Right lung (tissue), 5 donors: Measurements from ENCODE around the gene PTPRN2. TPM values are rescaled to one million over a fixed set of nuclear protein-coding genes. Genes with fewer than 3 reads are reported as not detected.
A peak's percentile ranks its signal among the peaks of the same experiment; 100 is the strongest.
"Not testable (repeated sequence)": the region's sequence is repeated elsewhere in the genome, so short reads cannot be mapped to it uniquely, and the experiment has no call there.

ENCODE experiments used
- DNase-seq, 2 donors: peaks; one replicate each; pipeline ENCODE4 v3.0.0-alpha.2; 2013
- polyA plus RNA-seq, 5 donors: library from polyadenylated mRNA; unstranded; fragments of 120-200 nt; gene quantifications; one replicate each; pipeline versions ENCODE4 v1.2.1 to v1.2.3, GENCODE V29; 2013; ENCODE audit warnings: inconsistent platforms in 1 of 5, low replicate concordance in 1 of 5; ENCODE audit not compliant: insufficient read length in 5 of 5, insufficient read depth in 1 of 5

PTPRN2 gene
- polyA plus RNA-seq, 5 donors: 6.2 to 8.1 (median 7.0) TPM

DNA sequence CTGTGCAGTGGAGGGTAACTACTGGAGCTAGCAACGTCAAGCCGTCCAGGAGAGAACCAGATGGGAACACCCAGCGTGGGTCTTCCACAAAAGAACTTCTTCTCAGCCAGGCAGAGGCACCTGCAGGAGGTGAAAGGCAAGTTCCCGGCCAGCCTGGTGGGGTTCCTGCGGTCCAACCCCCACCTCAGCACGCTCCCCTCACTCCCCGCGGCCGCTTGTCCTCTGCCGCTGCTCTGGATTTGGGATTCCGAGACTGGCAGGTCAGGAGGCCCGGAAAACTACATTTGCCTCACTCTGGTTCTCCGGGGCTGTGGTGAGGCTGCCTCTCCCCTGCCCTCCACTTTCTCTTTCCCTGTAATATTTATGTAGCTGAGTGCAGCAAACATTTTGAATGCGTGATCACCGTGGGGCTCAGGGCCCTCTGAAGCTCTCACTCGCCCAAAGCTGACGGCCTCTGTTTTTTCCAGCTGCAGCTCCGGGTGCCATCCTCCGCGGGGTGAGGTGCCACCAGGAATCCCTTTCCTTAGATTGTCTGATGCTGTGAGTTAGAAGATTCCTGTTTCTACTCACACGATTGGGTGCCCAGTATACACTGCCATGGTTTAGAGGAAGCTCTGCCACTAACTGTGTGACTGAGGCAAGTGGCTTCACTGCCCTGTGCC lies 884.0 kb downstream of the PTPRN2 start:
- no peak for DNase-seq

GRCh38 chr7:157703131-157703530 lies 884.5 kb downstream of the PTPRN2 start:
- no peak for DNase-seq

GRCh38 chr7:157702311-157703023 lies 885.2 kb downstream of the PTPRN2 start:
- no peak for DNase-seq

- DNase-seq: not testable (repeated sequence)
Observed at GRCh38 chr7:157701395-157702180, 886.0 kb downstream of the PTPRN2 start.

DNA sequence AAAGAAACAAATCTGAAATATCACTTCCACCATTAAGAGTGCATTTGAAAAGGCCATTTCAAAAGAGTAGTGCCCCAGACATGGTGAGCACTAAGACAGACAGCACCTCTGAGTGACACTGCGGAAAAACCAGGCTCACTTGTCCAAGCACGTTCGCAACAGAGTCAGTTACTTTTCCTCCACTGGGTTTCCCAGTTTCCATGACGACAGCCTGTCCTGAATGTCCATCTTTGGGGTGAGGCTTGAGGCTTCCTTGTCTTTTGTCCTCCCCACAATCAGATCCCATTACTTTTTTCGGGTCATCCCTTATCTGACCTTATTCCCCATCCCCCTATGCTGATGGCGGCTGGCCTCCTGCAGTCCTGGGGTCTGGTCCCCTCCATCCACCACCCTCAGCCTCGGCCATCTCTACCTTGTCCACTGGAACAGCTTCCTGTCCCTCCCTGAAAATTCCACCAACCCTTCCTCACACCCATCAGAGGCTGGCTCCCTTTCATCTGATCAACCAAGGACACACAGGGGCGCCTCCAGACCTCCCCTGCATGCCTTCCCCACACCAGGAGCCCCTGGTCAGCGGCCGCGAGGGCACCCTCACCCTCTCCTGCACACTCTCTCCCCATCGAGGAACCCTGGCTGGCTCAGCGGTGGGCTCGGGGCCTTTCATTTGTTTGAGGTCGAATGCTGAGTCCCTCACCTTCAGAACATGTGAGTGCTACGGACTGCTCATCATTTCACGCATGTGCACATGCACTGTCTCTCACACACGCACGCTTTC lies 887.2 kb downstream of the PTPRN2 start:
- DNase-seq: no peak

- DNase-seq: no peak
Observed at GRCh38 chr7:157699357-157700013, 888.1 kb downstream of the PTPRN2 start.

GRCh38 chr7:157697287-157697686 lies 890.3 kb downstream of the PTPRN2 start:
- DNase-seq: not testable (repeated sequence)

- not testable (repeated sequence) for DNase-seq
Observed at GRCh38 chr7:157695609-157696008, 892.0 kb downstream of the PTPRN2 start.

DNA sequence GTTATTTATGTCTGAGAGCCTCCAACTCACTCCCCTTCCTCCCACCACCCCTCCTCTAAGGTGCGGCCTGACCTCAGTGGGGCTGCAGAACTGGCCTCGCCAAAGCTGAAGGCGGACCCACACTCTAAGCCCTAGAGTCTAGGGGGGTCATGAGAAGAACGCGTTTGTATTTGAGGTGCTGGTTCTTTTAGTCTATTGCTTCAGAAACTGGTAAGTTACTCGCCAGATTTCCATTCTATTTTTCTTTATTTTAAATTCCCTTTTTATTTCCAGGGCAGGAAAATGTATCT lies 893.3 kb downstream of the PTPRN2 start:
- DNase-seq: no peak

GRCh38 chr7:157693521-157694375 lies 893.9 kb downstream of the PTPRN2 start:
- DNase-seq: no peak

DNA sequence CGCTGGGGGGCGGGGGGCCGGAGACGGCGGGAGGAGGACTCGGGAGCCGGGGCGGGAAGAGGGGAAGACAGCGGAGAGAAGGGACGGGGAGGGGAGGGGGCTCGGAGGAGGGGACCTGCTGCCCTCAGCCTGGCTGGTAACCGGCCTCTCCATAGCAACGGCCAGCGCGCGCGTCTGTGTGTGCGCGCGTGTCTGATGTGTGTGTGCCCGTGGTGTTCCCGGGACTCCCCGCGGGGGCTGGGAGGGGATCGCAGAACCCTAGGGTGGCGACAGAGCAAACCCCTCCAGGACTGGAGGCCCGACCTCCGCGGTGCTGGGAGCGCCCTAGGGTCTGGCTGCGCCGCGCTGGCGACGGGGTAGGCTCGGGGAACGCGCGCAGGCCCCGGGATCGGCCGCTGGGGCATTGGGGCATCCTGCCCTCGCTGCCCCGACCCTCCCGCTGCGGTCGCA lies 894.5 kb downstream of the PTPRN2 start:
- DNase-seq: no peak

DNA sequence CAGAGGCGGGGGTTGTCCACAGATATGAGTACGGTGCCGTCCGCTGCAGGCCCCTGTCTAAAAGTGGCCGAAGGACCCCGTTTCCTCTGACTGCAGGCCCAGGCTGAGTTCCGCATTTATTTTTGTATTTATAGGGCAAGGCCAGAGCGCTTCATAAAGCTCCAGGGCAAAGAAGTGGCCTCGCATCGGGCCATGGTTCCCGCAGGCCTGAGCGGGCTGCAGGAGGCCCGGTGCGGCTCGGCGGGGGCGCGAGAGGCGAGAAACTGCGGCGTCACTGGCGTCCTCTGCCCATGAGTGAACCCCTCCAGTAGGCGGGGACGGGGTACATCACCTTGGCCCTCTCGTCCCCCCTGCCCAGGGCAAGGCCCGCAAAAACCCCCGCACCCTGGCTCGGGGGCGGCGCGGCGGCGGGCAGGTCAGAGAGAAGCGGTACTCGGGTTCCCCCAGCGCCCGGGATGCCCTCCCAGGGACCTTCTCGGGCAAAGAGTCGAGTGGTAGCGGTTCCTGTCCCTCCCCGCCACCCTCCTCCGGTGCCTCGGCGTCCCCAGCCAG lies 895.1 kb downstream of the PTPRN2 start:
- DNase-seq: no peak

DNA sequence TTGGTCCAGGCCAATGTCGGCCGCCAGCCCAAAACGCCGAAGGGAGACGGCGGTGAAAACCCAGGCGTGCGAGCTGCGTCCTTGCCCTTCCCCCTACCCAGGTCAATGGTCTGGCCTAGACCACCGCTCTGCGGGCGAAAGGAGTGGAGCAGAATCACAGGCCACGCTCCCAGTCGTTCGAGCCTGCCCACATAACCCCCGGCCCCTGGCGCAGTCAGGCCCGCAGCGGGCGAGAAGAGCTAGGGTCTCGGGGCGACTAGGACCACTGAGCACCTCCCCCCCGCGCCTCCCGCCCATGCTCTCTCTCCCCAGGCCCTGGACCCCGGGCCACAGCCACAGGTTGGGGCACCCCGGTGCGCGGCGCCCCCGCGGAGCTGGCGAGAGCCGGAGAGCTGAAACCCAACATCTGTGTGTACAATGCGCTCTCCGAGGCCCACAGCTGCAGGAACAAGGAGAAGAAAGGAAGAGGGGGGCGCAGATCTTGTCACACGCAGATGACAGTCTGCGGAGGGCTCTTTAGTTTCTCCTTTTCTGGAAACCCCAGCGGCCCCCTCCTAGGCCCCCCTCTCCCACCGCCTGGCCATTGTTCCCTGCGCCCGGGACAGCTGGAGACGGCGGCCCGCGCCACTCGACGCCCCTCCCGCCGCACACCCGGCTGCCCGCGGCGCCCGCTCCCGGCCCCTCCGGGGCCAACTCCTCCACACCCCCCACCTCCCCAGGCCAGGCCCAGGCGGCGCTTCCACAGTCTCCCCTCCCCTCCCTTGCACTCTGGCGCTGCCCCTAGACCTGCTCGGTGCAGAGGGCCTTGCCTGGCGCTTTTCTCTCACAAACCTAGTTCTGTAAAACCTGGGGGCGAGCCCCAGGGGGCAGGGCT lies 895.8 kb downstream of the PTPRN2 start:
- no peak for DNase-seq

DNA sequence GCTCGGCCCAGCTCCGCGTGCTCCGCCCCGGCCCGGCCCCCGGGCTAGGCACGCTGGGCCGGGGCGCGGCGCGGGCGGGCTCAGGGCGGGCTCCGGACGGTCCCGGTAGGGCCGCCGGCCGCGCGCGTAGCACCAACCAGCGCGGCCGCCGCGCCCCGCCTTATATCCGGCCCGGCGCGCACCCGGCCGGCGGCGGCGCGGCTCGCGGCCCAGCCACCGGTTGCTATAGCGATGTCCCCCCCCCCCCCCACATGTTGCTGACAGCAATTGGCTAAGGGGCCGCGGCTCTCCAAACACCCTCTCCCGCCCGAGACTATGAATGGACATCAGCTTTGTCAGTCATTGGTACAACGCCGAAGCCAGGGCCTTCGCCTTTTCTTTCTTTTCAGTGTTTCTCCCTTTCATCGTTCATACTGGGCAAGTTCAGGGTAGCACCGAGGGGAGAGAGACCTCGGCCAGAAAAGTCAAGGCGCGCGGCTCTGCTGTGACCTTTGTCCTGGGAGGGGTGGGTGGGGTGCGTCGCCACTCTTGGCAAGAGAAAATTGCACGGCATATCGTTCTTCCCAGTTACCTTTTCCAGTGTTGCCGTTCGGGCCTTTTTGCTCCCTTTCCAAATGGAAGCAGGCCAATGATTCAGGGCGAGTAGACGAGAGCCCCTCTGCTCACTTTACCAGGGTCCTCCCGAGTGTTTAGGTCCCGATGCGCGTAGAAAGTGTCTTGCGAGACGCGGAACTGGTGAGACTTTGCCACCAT lies 896.6 kb downstream of the PTPRN2 start:
- peak; percentile 68 to 73 for DNase-seq

GRCh38 chr7:157690058-157690832 lies 897.4 kb downstream of the PTPRN2 start:
- no peak for DNase-seq

DNA sequence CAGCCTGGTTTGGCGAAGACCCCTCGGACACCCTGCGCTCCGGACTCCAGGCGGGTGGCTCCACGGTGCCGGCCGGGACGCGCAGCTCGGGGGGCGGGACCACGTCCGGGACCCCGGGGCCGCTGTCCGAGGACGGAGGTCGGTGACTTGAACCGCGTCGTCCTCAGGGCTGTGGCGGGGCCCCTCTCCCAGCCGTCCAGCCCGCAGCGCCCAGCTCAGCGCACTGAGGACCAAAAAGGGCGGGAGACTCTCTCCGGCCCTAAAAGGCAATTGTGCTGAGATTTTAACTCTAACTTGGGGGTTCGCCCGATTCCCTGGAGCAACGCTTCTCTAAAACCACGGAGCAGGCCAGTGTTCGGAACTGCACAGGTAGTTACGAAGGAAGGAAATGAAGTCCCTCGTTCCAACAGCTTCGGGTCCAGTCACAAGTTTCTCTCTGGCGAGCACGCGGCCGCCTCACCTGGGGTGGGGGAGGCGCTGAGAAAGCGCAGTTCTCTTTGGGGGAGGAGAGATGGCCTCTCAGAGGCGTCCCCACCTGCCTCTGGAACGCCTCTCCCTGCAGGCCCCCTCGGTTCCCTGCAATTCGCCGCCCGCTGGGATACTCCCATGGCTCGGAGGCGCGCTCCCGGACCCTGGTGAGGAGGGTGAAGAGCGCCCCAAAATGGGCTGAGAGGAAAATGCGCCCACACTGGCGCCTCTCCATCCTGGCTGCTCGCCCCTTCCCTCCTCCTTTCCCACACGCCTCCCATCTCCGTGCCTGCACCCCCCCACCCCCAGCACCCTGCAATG lies 898.2 kb downstream of the PTPRN2 start:
- DNase-seq: no peak
